ENCODE results near the gene MOG.
"Not testable (repeated sequence)": the region's sequence is repeated elsewhere in the genome, so short reads cannot be mapped to it uniquely, and the experiment has no call there.

MOG gene

GRCh38 chr6:29666826-29667130 is 9.9 kb downstream of the MOG start:
- no peak overlapping the region for H3K4me3 ChIP-seq (ENCODE audit: low read depth, low read length)
- no peak for DNase-seq (ENCODE audit: low read depth)
- TF ChIP-seq, protein P1, sequence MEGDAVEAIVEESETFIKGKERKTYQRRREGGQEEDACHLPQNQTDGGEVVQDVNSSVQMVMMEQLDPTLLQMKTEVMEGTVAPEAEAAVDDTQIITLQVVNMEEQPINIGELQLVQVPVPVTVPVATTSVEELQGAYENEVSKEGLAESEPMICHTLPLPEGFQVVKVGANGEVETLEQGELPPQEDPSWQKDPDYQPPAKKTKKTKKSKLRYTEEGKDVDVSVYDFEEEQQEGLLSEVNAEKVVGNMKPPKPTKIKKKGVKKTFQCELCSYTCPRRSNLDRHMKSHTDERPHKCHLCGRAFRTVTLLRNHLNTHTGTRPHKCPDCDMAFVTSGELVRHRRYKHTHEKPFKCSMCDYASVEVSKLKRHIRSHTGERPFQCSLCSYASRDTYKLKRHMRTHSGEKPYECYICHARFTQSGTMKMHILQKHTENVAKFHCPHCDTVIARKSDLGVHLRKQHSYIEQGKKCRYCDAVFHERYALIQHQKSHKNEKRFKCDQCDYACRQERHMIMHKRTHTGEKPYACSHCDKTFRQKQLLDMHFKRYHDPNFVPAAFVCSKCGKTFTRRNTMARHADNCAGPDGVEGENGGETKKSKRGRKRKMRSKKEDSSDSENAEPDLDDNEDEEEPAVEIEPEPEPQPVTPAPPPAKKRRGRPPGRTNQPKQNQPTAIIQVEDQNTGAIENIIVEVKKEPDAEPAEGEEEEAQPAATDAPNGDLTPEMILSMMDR (IDR thresholded peaks at IDR 0.05; ENCODE audit: low read depth, low read length, missing control alignments) = no peak

DNA sequence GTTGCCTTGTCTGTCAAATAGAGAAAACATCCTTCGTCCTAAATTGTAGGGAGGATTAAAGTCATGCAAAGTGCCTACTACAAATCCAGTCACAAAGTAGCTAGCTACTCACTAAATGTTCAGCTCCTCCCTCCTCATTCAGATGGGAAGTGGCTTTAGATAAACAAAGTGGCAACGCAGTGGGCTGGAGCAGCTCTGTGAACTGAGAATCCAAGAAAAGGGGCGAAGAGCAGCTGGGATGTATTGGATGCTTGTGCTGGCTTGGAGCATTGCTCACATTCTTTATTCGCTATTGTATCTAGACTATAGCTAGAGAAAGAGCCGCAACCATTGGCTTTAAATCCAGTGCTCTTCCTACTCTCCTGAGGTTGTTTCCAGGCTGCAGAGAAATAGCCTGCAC is 10.3 kb downstream of the MOG start:
- no peak for DNase-seq (ENCODE audit: low read depth)
- TF ChIP-seq, protein P1 (IDR thresholded peaks at IDR 0.05; ENCODE audit: low read depth, low read length, missing control alignments) = no peak
- no peak overlapping the region for H3K4me3 ChIP-seq (ENCODE audit: low read depth, low read length)

GRCh38 chr6:29671026-29671425 is 14.1 kb downstream of the MOG start:
- H3K4me3 ChIP-seq (ENCODE audit: low read depth, low read length) = no peak overlapping the region
- TF ChIP-seq, protein P1 (IDR thresholded peaks at IDR 0.05; ENCODE audit: low read depth, low read length, missing control alignments) = no peak
- no peak for DNase-seq (ENCODE audit: low read depth)

DNA sequence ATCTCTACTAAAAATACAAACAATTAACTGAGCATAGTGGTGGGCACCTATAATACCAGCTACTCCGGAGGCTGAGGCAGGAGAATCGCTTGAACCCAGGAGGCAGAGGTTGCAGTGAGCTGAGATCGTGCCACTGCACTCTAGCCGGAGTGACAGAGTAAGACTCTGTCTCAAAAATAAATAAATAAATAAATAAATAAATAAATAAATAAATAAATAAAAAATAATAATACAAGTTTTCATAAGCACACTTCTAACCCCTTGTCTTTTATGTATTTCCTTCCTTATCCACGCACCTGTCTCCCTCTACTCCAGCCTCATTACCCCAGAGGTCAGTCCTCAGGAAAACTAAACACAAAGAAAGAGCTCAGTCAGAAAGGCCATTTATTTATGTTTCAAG is 15.2 kb downstream of the MOG start:
- H3K4me3 ChIP-seq (ENCODE audit: low read depth, low read length); DNase-seq (ENCODE audit: low read depth): not testable (repeated sequence)

DNA sequence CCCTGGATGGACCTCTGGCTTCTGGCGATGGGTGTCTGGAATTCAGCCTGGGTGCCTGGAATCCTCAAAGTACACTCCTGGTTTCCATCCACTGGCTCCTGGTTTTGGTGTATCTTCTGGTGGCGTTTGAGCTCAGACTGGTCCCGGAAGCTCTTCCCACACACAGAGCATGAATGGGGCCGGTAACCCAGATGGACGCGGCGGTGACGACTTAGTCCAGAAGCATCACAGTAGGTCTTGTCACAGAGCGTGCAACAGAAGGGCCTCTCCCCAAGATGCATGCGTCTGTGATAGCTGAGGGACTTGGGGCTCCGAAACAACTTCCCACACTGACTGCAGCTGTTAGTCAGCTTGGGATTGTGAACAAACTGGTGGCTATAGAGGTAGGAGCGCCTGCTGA is 16.3 kb downstream of the MOG start:
- no peak overlapping the region for H3K4me3 ChIP-seq (ENCODE audit: low read depth, low read length)
- no peak for DNase-seq (ENCODE audit: low read depth)
- TF ChIP-seq, protein P1 (IDR thresholded peaks at IDR 0.05; ENCODE audit: low read depth, low read length, missing control alignments) = no peak

DNA sequence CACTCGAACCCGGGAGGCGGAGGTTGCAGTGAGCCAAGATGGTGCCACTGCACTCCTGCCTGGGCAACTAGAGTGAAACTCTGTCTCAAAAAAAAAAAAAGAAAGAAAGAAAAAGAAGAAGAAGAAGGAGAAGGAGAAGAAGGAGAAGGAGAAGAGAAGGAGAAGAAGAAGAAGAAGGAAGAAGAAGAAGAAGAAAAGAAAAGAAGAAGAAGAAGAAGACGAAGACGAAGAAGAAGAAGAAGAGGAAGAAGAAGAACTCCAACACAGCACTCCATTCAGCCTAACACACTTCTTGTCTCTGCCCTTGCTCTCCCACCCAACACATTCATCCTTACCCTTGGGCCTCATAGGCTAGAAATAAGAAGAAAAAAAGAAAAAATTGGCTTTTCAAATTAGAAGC is 17.1 kb downstream of the MOG start:
- TF ChIP-seq, protein P1 (IDR thresholded peaks at IDR 0.05; ENCODE audit: low read depth, low read length, missing control alignments) = no peak
- no peak for DNase-seq (ENCODE audit: low read depth)
- H3K4me3 ChIP-seq (ENCODE audit: low read depth, low read length) = no peak overlapping the region

DNA sequence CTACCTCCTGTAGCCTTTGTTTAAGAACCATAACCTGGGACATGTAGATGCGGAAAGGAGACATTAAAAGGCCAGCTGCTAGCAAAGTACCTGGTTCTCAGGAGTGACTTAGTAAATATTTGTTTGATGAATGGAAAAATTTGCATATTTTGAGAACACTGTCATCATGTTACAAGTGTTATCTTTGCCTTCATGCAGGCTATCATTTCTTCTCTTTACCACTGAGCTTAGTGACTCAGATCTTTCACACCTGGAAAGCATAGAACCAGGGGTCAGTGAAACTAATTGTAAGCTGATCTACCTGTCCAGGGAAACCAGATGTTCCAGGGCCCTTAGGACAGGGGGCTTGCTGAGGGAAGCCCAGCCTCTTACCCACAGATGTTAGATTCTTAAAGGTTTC is 18.7 kb downstream of the MOG start:
- no peak for DNase-seq (ENCODE audit: low read depth)
- TF ChIP-seq, protein P1 (IDR thresholded peaks at IDR 0.05; ENCODE audit: low read depth, low read length, missing control alignments) = no peak
- no peak overlapping the region for H3K4me3 ChIP-seq (ENCODE audit: low read depth, low read length)

All from GM12864 (cell line).